HEK293T (cell line): ENCODE results near the gene PAPPA2.

Source experiments
- CTCF ChIA-PET: fragments of 350-600 bp; formaldehyde crosslinking; extraction: SDS; loops from one replicate; lab custom pipeline; 2021; ENCODE audit warnings: antibody characterized with exemption, inconsistent platforms; lab: Yijun Ruan, JAX
- POLR2A ChIA-PET: fragments of 350-600 bp; formaldehyde crosslinking; extraction: SDS; loops from one replicate; lab custom pipeline; 2020; ENCODE audit warnings: antibody characterized with exemption, inconsistent platforms; lab: Yijun Ruan, JAX
- DNase-seq: peaks from one replicate; pipeline ENCODE4 v3.0.0; 2012; ENCODE audit warnings: mixed read lengths; ENCODE audit errors: extremely low spot score
- ELF4 ChIP-seq: fragments of 450-650 bp; IDR thresholded peaks from 2 replicates; pipeline ENCODE4 v1.6.1; 2017; ENCODE audit warnings: antibody characterized with exemption
- FOXA1 ChIP-seq: fragments of 450-650 bp; IDR thresholded peaks from 2 replicates; pipeline ENCODE4 v1.6.1; 2016; ENCODE audit warnings: mild to moderate bottlenecking
- FOXK2 ChIP-seq: fragments of 450-650 bp; IDR thresholded peaks from 2 replicates; pipeline ENCODE4 v1.6.1; 2016; ENCODE audit warnings: mild to moderate bottlenecking
- LEF1 ChIP-seq: fragments of 450-650 bp; IDR thresholded peaks from 2 replicates; pipeline ENCODE4 v1.6.1; 2017; ENCODE audit warnings: mild to moderate bottlenecking, borderline replicate concordance
- TARDBP ChIP-seq: fragments of 450-650 bp; IDR thresholded peaks from 2 replicates; pipeline ENCODE4 v1.6.1; 2016

The PAPPA2 gene

DNA sequence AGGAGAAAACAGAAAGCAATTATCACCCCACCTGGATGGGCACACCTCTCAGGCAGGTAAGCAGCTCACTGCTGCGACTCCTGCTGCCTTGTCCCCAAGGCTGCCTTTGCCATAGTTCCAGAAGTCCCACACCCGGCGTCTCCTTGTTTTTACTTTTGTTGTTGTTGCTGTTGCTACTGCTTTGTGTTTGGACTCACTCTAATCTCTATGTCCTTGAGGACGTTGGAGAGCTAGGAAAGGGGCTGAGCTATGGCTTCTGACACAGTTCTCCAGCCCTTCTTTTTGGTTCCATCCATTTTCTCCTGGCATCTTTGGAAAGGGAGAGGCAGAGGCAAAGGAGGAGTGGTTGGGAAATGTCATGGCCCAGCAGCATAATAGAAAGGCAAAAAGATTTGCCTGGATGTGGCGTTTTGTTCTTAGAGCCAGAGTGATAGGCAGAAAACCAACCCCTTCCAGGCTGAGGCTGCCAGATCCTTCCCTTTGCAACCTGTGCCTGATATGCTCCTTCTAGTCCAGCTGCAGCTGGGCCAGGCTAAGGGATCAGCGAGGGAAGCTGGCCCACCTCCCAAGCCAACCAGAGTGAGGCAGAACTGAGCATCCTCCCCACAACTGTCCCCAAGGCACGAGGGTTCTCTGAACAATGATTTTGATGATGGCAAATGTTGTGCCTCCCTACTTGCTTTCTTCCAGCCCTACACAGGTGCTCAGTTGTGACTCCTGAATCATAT is 430.8 kb downstream of the PAPPA2 start:
- ChIA-PET POLR2A (no interaction called here), CTCF (no interaction called here)
- DNase-seq = no peak
- no peak for TF ChIP-seq ELF4
- TF ChIP-seq TARDBP = no peak

DNA sequence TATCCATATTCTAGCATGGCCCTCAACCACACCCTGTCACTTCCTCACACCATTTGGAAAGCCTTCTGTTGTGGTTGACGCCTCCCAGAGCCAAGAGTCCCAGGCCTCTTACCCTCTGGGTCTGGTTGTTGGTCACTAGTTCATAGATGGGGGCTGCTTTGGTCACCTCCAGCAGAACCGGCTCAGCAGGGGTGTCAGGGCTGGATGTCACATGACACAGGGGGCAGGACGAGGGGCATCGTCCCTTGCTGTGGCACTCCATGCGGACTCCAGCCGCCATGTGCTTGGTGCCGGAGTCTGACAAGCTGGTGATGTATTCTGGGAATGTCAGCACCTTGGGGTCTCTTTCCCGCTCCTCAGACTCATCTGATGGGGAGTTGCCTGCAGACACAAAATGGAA is 431.5 kb downstream of the PAPPA2 start:
- CTCF ChIA-PET = no interaction called here
- POLR2A ChIA-PET = no interaction called here
- TF ChIP-seq FOXK2 = no peak
- no peak for TF ChIP-seq FOXA1
- TF ChIP-seq TARDBP = no peak
- TF ChIP-seq LEF1 = no peak
- no peak for DNase-seq
